WTC11 (cell line): ENCODE measurements around the gene TIMM50. TPM values are rescaled to one million over a fixed set of nuclear protein-coding genes. Genes with fewer than 3 reads are reported as not detected.

ENCODE experiments used
- ATAC-seq: fragments of 200-7000 bp; cut with Tn5 transposase; 2 replicates; pipeline ENCODE4 v1.10.0; 2021; ENCODE audit warnings: mild to moderate bottlenecking, moderate library complexity
- CTCF ChIA-PET: fragments of 300-600 bp; sonication (Branson Sonifier 250); formaldehyde crosslinking; loops from one replicate; lab custom pipeline; 2021; ENCODE audit warnings: antibody characterized with exemption; lab: Charles Lee
- POLR2A ChIA-PET: fragments of 350-600 bp; sonication (Branson Sonifier 250); formaldehyde crosslinking; loops from one replicate; lab custom pipeline; 2021; ENCODE audit warnings: antibody characterized with exemption; lab: Charles Lee
- DNase-seq: peaks from one replicate; pipeline ENCODE4 v3.0.0; 2021; ENCODE audit warnings: low spot score
- H3K27ac Mint-ChIP-seq: 2 replicates; pipeline ENCODE4 v1.8.0; 2021; ENCODE audit warnings: mixed read lengths
- H3K27me3 Mint-ChIP-seq: 2 replicates; pipeline ENCODE4 v1.8.0; 2021; ENCODE audit warnings: low read depth, mild to moderate bottlenecking, moderate library complexity, mixed read lengths
- H3K36me3 Mint-ChIP-seq: 2 replicates; pipeline ENCODE4 v1.8.0; 2021; ENCODE audit warnings: mixed read lengths
- H3K4me1 Mint-ChIP-seq: 2 replicates; pipeline ENCODE4 v1.8.0; 2022; ENCODE audit warnings: mixed read lengths
- H3K4me3 Mint-ChIP-seq: 2 replicates; pipeline ENCODE4 v1.8.0; 2021; ENCODE audit warnings: mild to moderate bottlenecking, moderate library complexity, mixed read lengths
- H3K9me3 Mint-ChIP-seq: 2 replicates; pipeline ENCODE4 v1.8.0; 2021; ENCODE audit warnings: mixed read lengths
- CTCF ChIP-seq: fragments of 200-600 bp; IDR thresholded peaks from 2 replicates; pipeline ENCODE4 v1.8.0; 2022; ENCODE audit warnings: antibody characterized with exemption
- FOXP4 ChIP-seq: sonication (generic); formaldehyde crosslinking; IDR thresholded peaks from 2 replicates; pipeline ENCODE4 v1.8.0; 2022; ENCODE audit warnings: mild to moderate bottlenecking, missing genetic modification reagents
- IRF2 ChIP-seq: sonication (generic); formaldehyde crosslinking; IDR thresholded peaks from 2 replicates; pipeline ENCODE4 v1.8.0; 2022; ENCODE audit warnings: low read depth, missing genetic modification reagents, borderline replicate concordance
- JAZF1 ChIP-seq: fragments of 250-450 bp; sonication (Bioruptor Pico); IDR thresholded peaks from 2 replicates; pipeline ENCODE4 v1.9.0; 2021; ENCODE audit warnings: moderate library complexity, mild to moderate bottlenecking, inconsistent platforms
- KAT7 ChIP-seq: sonication (generic); formaldehyde crosslinking; IDR thresholded peaks from 2 replicates; pipeline ENCODE4 v1.8.1; 2023; ENCODE audit warnings: missing genetic modification reagents, mild to moderate bottlenecking, borderline replicate concordance
- MLX ChIP-seq: sonication (generic); formaldehyde crosslinking; IDR thresholded peaks from 2 replicates; pipeline ENCODE4 v1.8.1; 2023; ENCODE audit warnings: mild to moderate bottlenecking, missing genetic modification reagents, moderate library complexity
- OVOL2 ChIP-seq: fragments of 250-450 bp; sonication (Bioruptor Pico); IDR thresholded peaks from 2 replicates; pipeline ENCODE4 v1.9.0; 2021; ENCODE audit warnings: mild to moderate bottlenecking, borderline replicate concordance
- SMAD3 ChIP-seq: sonication (generic); formaldehyde crosslinking; IDR thresholded peaks from 2 replicates; pipeline ENCODE4 v1.8.0; 2022; ENCODE audit warnings: missing genetic modification reagents, mild to moderate bottlenecking, borderline replicate concordance
- USF2 ChIP-seq: sonication (generic); formaldehyde crosslinking; IDR thresholded peaks from 2 replicates; pipeline ENCODE4 v1.8.1; 2023; ENCODE audit warnings: mild to moderate bottlenecking, missing genetic modification reagents, moderate library complexity
- ZNF138 ChIP-seq: sonication (generic); formaldehyde crosslinking; conservative IDR thresholded peaks from 2 replicates; pipeline ENCODE4 v1.8.1; 2022; ENCODE audit warnings: mild to moderate bottlenecking, moderate library complexity, missing genetic modification reagents
- ZNF263 ChIP-seq: sonication (generic); formaldehyde crosslinking; IDR thresholded peaks from 2 replicates; pipeline ENCODE4 v1.8.1; 2022; ENCODE audit warnings: low read depth, mild to moderate bottlenecking, moderate library complexity, missing genetic modification reagents
- ZNF281 ChIP-seq: sonication (generic); formaldehyde crosslinking; IDR thresholded peaks from 2 replicates; pipeline ENCODE4 v1.8.0; 2023; ENCODE audit warnings: mild to moderate bottlenecking, missing genetic modification reagents
- ZNF317 ChIP-seq: sonication (generic); formaldehyde crosslinking; IDR thresholded peaks from 2 replicates; pipeline ENCODE4 v1.8.1; 2023; ENCODE audit warnings: low read depth, mild to moderate bottlenecking, moderate library complexity, missing genetic modification reagents, borderline replicate concordance
- ZNF423 ChIP-seq: fragments of 250-450 bp; sonication (Bioruptor Pico); IDR thresholded peaks from 2 replicates; pipeline ENCODE4 v2.1.2; 2022; ENCODE audit warnings: mild to moderate bottlenecking, moderate library complexity
- ZNF512 ChIP-seq: sonication (generic); formaldehyde crosslinking; IDR thresholded peaks from 2 replicates; pipeline ENCODE4 v1.8.1; 2022; ENCODE audit warnings: missing genetic modification reagents, borderline replicate concordance
- ZNF671 ChIP-seq: fragments of 250-450 bp; sonication (Bioruptor Pico); IDR thresholded peaks from 2 replicates; pipeline ENCODE4 v1.8.0; 2021; ENCODE audit warnings: mild to moderate bottlenecking
- total RNA-seq: library from RNA; stranded (reverse); gene quantifications from 3 replicates; pipeline ENCODE4 v1.2.3, GENCODE V29; 2021

TIMM50 gene
- total RNA-seq, 1 experiment from 2014 or later: 154 TPM

GRCh38 chr19:39463403-39463802 is 17.2 kb upstream of the TIMM50 start:
- Mint-ChIP-seq H3K27me3 (no peaks in the 10 kb centered on the region), H3K36me3 (peaks cover 67% of the 10 kb centered on the region)
- POLR2A ChIA-PET: no interaction called here

GRCh38 chr19:39465956-39466747 is 14.5 kb upstream of the TIMM50 start:
- ChIA-PET POLR2A (no interaction called here), CTCF (interaction anchor here (1.7 kb wide), 1 partner anchor 8 kb away, joined by 6 read pairs; no protein-coding TSS in a partner anchor)
- H3K36me3 Mint-ChIP-seq: peaks cover 72% of the 10 kb centered on the region
- no peak overlapping the region for H3K4me3 Mint-ChIP-seq
- H3K9me3 Mint-ChIP-seq: no peaks in the 10 kb centered on the region
- H3K27me3 Mint-ChIP-seq: no peaks in the 10 kb centered on the region
- no peaks in the 10 kb centered on the region for H3K4me1 Mint-ChIP-seq
- ATAC-seq (no peak), DNase-seq (no peak)
- TF ChIP-seq ZNF423 (CRISPR knock-in tag) (no peak), IRF2 (CRISPR knock-in tag) (no peak), SMAD3 (CRISPR knock-in tag) (no peak), OVOL2 (no peak), ZNF512 (no peak), KAT7 (CRISPR knock-in tag) (no peak), CTCF (no peak), USF2 (CRISPR knock-in tag) (no peak), FOXP4 (no peak), ZNF281 (CRISPR knock-in tag) (no peak), JAZF1 (no peak), ZNF263 (CRISPR knock-in tag) (no peak)
- H3K27ac Mint-ChIP-seq: no peak overlapping the region

More at GRCh38 chr19:39463403-39463802, 17.2 kb upstream of the TIMM50 start:
- TF ChIP-seq ZNF138 (CRISPR knock-in tag) (no peak), ZNF317 (CRISPR knock-in tag) (no peak), MLX (CRISPR knock-in tag) (no peak), ZNF671 (no peak)
- TF ChIP-seq, all 79 proteins: peak for 0
- Mint-ChIP-seq H3K4me3 (no peak overlapping the region), H3K27ac (no peak overlapping the region), H3K4me1 (no peaks in the 10 kb centered on the region), H3K9me3 (no peaks in the 10 kb centered on the region)
- ATAC-seq (no peak), DNase-seq (no peak)
- CTCF ChIA-PET: interaction anchor here (0.7 to 1.7 kb wide), 3 partner anchors 11 to 51 kb away, joined by 3 to 6 read pairs (median 4); partner anchors contain the start of gene PLEKHG2
